Activated CD8-positive, alpha-beta memory T cell treated with anti-CD3 and anti-CD28 coated beads, Interleukin-2, amount 50 U/mL, for 4 hours (primary cell): ENCODE results near the gene MUC6.
A peak's percentile ranks its signal among the peaks of the same experiment; 100 is the strongest.

Experiments
- DNase-seq: peaks from one replicate; pipeline ENCODE4 v3.0.0-alpha.2; 2020

MUC6 gene

GRCh38 chr11:1072821-1073231 is 36.3 kb upstream of the MUC6 start:
- DNase-seq: peak; percentile 9

DNA sequence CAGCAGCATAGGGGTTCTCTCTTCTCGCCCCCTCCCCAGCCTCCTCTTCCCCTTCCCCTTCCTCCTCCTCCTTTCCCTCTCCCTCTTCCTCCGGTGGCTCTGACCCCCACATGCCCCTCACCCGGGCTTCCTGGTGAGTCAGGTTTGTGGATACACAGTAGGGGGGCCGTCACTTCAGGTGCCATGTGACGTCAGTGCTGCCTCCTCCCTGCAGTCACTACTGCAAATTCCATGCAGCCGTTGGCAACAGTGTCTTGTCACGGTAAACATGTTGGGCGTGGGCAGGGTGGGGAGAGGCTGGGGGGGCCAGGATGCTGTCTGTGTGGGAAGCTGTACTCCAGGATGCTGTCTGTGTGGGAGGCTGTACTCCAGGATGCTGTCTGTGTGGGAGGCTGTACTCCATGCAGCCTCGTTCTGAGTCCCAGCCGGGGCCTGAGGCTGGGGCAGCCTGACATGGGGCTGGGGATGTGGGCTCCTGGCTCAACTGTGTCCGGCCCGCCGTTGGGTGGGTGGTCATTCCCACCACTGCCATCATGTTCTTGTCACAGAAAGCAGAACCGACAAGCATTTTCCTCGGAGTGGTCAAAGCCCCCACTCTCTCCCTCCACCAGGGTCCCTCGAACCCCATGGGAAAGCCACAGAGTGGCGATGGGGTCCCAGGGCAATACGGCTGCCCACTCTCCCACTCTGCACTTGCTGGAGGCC is 35.8 kb upstream of the MUC6 start:
- peak; percentile 11 for DNase-seq

DNA sequence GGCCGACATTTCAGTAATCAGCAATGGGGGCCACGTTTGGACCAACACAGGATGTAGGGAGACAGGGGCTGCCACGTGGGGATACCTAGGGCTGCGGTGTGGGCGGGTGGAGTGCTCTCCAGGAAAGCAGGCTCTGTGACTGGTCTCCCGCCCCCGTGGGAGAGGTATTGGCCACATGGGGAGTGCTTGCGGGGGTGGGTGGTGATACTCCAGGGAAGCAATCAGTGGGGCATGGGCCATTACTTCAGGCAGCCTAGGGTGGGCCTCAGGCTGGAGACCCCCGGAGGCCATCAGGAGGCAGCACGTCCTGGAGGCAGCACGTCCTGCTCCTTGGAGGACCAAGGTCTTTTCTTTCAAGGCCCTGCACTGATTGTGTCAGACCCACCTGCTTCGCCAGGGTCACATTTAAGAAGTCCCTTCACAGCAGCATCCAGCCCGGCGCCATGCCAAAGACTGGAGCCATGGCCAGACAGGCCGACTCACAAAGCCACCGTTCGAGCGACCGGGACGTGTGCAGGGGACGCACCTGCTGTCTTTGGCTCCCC is 35.1 kb upstream of the MUC6 start:
- peak; percentile 11 for DNase-seq

DNA sequence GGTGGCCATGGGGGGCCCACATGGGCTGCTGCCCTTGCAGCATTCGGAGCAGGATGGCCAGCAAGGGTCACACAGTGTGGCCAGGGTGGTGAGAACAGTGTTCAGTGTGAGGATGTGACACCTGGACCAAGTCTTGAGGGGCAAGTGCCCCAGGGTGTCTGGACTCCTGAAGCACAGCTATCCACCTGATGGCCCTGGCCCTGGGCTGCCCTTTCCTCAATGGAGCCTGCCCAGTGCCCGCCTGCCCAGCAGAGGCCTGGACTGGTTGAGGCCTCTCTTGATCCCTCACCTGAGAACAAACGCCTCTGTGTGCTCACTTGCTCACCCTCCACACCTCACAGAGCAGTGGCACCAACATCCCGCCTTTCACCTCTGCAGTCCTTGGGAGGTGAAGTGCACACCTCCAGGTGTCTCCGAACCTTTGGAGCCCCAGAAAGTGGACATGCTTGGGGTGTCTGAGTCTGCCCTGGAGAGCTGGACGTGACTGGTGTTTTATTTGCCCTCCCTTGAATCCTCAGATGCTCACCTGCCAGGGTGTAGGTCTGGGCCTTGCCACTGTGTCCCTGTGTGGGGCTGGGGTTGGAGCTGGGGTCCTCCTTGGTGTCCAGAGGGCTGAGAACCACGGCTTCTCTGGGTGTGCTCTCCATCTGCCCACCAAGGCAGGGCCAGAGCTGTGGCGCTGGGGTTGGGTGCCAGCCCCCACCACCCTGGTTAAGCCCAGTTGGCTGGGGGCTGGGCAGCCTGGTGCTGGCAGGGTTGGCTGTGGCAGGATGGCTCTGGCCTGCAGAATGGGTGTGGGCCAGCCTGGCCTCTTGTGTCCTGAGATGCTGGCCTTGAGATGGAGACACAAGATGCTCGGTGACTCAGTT is 34.3 kb upstream of the MUC6 start:
- no peak for DNase-seq

- no peak for DNase-seq
These were observed 33.2 kb upstream of the MUC6 start for GRCh38 chr11:1069740-1070139.

DNA sequence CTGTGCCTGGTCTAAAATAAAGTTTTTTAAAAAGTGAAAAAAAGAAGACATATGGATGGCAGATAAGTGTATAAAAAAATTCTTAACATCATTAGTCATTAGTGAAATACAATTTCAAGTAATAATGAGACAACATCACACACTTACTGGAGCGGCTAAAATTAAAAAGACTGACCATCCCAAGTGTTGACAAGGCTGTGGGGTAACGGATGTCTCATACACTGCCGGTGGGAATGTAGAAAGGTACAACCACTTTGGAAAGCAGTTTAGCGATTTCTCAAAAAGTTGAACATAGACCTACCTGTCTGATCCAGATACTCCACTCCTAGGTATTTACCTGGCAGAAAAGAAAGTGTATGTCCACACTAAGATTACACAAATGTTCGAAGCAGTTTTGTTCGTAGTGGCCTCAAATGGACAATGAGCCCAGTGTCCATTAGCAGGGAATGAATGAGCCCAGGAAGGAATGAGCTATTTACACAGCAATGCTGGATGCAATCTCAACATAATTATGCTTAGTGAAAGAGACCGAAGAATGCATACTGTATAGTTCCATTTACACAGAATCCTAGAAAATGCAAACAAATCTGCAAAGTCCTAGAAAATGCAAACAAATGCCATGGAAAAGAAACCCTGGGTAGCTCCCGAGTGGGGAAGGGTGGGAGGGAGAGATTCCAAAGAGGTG is 31.4 kb upstream of the MUC6 start:
- no peak for DNase-seq

GRCh38 chr11:1064167-1064566 is 27.6 kb upstream of the MUC6 start:
- DNase-seq: no peak

GRCh38 chr11:1062075-1062820 is 25.7 kb upstream of the MUC6 start:
- no peak for DNase-seq

- no peak for DNase-seq
These were observed 24.5 kb upstream of the MUC6 start for GRCh38 chr11:1060852-1061616.

- DNase-seq: no peak
These were observed 23.9 kb upstream of the MUC6 start for GRCh38 chr11:1060410-1060809.

GRCh38 chr11:1059759-1060158 is 23.2 kb upstream of the MUC6 start:
- DNase-seq: no peak

GRCh38 chr11:1057806-1058205 is 21.3 kb upstream of the MUC6 start:
- DNase-seq: no peak

- DNase-seq: no peak
These were observed 19.7 kb upstream of the MUC6 start for GRCh38 chr11:1055990-1056771.

- DNase-seq: no peak
These were observed 18.7 kb upstream of the MUC6 start for GRCh38 chr11:1055109-1055703.

DNA sequence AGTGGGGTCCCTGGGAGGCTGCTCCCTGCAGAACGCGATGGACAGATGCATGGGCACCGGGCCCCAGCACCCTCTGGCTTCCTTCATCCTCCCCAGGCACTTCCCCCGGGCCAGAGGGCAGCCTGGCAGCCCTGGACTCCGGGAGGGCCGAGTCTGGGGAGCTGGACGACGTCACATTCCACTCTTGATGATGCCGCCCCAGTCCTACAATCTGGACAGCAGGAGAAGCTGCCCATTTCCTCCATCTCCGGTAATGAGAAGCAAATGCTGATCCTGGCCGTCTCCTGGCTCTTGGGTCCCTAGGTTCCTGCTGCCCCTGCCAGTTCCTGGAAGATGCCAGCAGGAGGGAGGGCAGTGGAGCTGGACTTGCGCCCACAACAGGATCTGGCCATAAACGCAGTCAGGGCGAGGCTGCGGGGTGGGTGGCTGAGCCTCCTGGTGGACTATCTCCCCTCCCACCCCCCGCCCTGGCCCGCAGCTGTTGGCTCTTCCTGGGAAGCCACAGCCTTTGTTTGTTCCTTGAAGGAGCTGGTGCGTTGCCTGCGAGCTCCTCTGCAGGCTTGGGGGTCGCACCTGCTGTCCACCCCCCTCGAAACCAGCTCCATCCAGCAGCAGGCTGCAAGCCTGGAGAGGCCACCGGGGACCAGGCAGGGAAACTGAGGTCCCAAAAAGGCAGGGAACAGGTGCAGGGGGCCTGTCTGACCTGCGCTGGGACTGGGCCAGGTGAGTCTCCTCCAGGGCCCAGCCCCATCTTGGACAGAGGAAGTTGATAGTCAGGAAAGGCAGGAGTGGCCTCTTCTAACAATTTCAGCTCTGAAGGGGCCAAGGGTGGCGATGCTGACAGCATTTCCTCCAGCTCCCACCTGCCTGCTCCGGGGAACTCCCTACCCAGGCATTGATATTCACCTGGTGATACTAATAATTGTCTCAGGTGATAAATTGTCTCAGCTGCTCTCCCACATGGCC is 17.9 kb upstream of the MUC6 start:
- DNase-seq: no peak

DNA sequence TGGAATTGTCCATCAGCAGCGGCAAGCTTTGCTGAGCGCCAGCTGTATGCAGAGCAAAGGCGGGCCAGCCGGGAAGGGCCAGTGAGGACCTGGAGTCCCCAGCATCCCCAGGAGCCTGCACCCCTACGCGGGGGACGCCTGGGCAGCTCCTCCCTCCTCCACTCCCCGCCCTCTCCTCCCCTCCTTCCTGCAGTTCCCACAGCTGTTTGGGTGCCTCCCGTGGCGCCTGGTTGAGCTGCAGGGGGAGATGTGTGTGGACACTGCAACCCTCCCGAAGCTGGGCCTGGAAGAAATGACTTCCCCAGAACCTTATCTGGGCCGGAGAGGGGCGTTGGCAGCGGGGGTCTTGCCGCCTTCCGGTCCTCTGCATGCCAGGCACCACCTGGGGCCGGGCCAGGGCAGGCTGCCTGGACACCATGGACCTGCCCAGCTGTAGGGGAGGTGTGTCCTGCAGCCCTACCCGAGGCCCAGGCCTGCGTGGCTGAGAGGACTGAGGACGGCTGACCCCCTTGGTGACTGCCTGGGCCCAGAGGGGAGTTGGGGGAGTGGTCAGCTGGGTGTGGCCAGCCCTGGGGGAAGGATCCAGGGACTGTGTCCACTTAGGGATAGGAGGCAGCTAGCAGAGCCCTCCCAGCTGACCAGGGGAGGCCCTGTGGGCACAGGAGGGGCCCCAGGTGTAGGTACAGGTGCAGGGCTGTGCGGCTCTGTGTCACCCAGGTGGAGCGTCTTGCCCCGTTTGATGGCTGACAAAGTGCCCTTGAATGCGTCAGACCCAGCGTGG is 16.8 kb upstream of the MUC6 start:
- peak; percentile 11 for DNase-seq

DNA sequence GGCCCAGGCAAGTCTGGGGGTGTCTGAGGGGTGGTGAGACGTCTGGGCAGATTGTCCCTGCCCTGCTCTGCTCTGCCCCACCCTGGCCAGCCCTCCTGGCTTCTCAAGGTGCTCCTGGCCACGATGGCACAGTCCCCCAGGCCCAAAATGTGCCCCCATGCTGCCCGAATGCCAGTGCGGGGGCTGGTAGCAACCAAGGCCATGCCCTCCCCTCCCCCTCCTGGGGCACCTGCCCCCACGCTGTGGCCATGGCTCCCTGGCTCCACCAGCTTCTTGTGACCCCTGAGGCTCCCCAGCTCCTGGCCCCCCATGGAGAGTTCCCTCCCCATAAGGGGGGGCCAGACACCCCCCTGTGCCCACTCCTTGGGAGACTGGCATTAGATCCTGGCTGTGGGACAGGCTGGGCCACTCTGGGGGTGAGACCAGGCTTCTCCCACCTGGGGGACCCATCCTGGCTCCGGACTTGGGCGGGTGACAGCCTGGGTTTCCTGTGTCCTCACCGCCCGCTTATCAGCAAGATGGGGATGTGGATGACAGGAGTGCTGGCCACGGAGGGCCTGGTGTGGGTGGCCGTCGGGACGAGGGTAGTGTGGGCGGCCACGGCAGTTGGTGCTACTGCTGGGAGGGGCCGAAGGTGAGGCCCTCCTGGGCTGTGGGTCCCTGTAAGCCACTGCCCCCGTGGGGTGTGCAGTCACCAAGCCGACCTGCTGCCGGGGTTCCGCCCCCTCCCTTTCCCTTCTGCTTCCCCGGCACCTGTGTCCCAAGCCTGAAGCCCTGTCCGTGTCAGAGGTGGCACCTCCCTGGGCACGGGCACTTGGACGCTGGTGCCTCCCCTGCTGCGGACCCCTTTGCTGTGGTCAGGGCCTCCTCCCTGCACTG is 15.9 kb upstream of the MUC6 start:
- peak; percentile 14 for DNase-seq
